Measurements from ENCODE around the gene VWA3B. TPM values are rescaled to one million over a fixed set of nuclear protein-coding genes. Genes with fewer than 3 reads are reported as not detected.

Gene VWA3B
- total and polyA plus RNA-seq, 2 donors (not counting 3 experiments of a cell fraction or from before 2014, with no cell fraction given), result not detected

DNA sequence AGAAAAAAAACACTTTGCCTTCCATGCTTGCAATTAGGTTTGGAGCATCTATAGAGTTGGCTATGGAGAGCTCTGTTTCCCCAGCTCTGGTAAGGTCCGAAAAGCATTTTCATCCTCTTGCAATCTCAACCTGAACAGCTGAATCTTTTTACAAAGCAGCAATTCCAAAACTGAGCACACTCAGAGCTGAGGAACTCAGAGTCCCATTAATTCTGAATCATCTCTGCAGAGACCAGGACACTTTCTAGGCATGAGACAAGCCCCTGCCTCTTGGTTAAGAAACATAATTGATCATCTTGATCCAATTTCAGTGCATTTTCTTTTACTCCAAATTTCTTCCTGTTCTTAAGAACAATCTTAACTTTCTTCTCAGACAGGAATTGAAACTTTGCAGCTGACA is 263.4 kb downstream of the VWA3B start:
- H3K36me3 ChIP-seq (ENCODE audit: control insufficient read depth in 2 of 2, extremely low read depth in 1 of 2, insufficient read depth in 2 of 2, low read length in 2 of 2), result no peaks in the 10 kb centered on the region
- H3K4me3 ChIP-seq (replicated peaks in 1 of 3; ENCODE audit: insufficient read depth in 1 of 3, low read depth in 1 of 3, low read length in 3 of 3), result no peak overlapping the region
- H3K27ac ChIP-seq (ENCODE audit: insufficient read depth, low read depth, low read length), result no peak overlapping the region
- POLR2A ChIA-PET, result no interaction called here
- no peaks in the 10 kb centered on the region for H4K20me1 ChIP-seq (replicated peaks; ENCODE audit: control insufficient read depth, extremely low read depth, insufficient read depth, low read length)
- no peak overlapping the region for H3K4me2 ChIP-seq (ENCODE audit: insufficient read depth, low read length)
- H3K4me1 ChIP-seq (ENCODE audit: control insufficient read depth, extremely low read depth, insufficient read depth, low read length), result no peaks in the 10 kb centered on the region
- FAIRE-seq, result no peak
- BruUV-seq (replicated peaks), result no TSS peak
- H3K9me3 ChIP-seq (replicated peaks; ENCODE audit: control insufficient read depth, insufficient read depth, low read length), result no peaks in the 10 kb centered on the region
- no peak overlapping the region for H2AFZ ChIP-seq (ENCODE audit: low read depth, low read length)
- intact Hi-C loops (cut with micrococcal nuclease) (no loop called here), dilution Hi-C loops (cut with MboI; ENCODE audit: extremely low pct_ligation_motif_present, low sequenced_read_pairs) (no loop called here)
- H3K79me2 ChIP-seq (ENCODE audit: control insufficient read depth, insufficient read depth, low read length), result no peaks in the 10 kb centered on the region
- no peak overlapping the region for H3K9ac ChIP-seq (replicated peaks; ENCODE audit: extremely low read depth, insufficient read depth, low read length)
- CTCF ChIA-PET, result interaction anchor here (1.3 kb wide), 1 partner anchor 609 kb away, joined by 3 read pairs; no protein-coding TSS in a partner anchor
- no peaks in the 10 kb centered on the region for H3K9me1 ChIP-seq (replicated peaks; ENCODE audit: control insufficient read depth, extremely low read depth, insufficient read depth, low read length)
- no peak for DNase-seq (ENCODE audit: low read depth, low spot score)
- peaks cover 34 to 55% of the 10 kb centered on the region in 2 experiments for H3K27me3 ChIP-seq (ENCODE audit: control insufficient read depth in 2 of 2, insufficient read depth in 2 of 2, low read length in 2 of 2)
- TF ChIP-seq, protein P1, sequence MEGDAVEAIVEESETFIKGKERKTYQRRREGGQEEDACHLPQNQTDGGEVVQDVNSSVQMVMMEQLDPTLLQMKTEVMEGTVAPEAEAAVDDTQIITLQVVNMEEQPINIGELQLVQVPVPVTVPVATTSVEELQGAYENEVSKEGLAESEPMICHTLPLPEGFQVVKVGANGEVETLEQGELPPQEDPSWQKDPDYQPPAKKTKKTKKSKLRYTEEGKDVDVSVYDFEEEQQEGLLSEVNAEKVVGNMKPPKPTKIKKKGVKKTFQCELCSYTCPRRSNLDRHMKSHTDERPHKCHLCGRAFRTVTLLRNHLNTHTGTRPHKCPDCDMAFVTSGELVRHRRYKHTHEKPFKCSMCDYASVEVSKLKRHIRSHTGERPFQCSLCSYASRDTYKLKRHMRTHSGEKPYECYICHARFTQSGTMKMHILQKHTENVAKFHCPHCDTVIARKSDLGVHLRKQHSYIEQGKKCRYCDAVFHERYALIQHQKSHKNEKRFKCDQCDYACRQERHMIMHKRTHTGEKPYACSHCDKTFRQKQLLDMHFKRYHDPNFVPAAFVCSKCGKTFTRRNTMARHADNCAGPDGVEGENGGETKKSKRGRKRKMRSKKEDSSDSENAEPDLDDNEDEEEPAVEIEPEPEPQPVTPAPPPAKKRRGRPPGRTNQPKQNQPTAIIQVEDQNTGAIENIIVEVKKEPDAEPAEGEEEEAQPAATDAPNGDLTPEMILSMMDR (IDR thresholded peaks at IDR 0.05; ENCODE audit: extremely low read depth in 1 of 2, insufficient read depth in 1 of 2, low read depth in 1 of 2, low read length in 2 of 2), result no peak
- no peak for TF ChIP-seq POLR2AphosphoS5 (IDR thresholded peaks at IDR 0.05; ENCODE audit: insufficient read depth, low read depth, low read length)

DNA sequence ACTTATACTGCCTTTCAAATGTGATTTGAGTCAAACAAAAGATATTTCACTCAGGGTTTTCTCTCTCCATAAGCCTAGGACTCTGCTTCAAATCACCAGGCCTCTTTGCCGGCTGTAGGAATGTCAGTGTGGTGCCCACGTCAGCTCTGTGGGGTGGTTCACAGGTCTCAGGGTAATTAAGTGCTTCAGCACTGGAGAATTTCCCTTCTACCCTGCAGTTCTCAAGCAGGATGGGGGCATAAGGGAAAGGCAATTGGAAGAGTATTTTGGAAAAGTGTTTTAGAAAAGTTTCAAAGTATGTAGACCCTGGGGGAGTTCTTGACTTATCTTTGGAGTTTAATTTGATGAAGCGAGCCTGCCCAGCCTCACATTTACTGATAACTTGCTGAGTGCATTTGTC is 268.9 kb downstream of the VWA3B start:
- Histone ChIP-seq H3K36me3 (ENCODE audit: control insufficient read depth in 2 of 2, extremely low read depth in 1 of 2, insufficient read depth in 2 of 2, low read length in 2 of 2) (no peaks in the 10 kb centered on the region), H3K4me3 (replicated peaks in 1 of 3; ENCODE audit: insufficient read depth in 1 of 3, low read depth in 1 of 3, low read length in 3 of 3) (no peak overlapping the region), H4K20me1 (replicated peaks; ENCODE audit: control insufficient read depth, extremely low read depth, insufficient read depth, low read length) (no peaks in the 10 kb centered on the region), H3K4me2 (ENCODE audit: insufficient read depth, low read length) (no peak overlapping the region), H3K79me2 (ENCODE audit: control insufficient read depth, insufficient read depth, low read length) (no peaks in the 10 kb centered on the region), H3K27me3 (ENCODE audit: control insufficient read depth in 2 of 2, insufficient read depth in 2 of 2, low read length in 2 of 2) (peaks cover 3 to 22% of the 10 kb centered on the region in 2 experiments), H3K9ac (replicated peaks; ENCODE audit: extremely low read depth, insufficient read depth, low read length) (no peak overlapping the region), H3K27ac (ENCODE audit: insufficient read depth, low read depth, low read length) (no peak overlapping the region), H3K9me3 (replicated peaks; ENCODE audit: control insufficient read depth, insufficient read depth, low read length) (no peaks in the 10 kb centered on the region), H2AFZ (ENCODE audit: low read depth, low read length) (no peak overlapping the region), H3K9me1 (replicated peaks; ENCODE audit: control insufficient read depth, extremely low read depth, insufficient read depth, low read length) (no peaks in the 10 kb centered on the region), H3K4me1 (ENCODE audit: control insufficient read depth, extremely low read depth, insufficient read depth, low read length) (no peaks in the 10 kb centered on the region)
- FAIRE-seq (no peak), DNase-seq (ENCODE audit: low read depth, low spot score) (no peak)
- dilution Hi-C loops (cut with MboI; ENCODE audit: extremely low pct_ligation_motif_present, low sequenced_read_pairs) (no loop called here), intact Hi-C loops (cut with micrococcal nuclease) (no loop called here)
- ChIA-PET POLR2A (no interaction called here), CTCF (no interaction called here)
- TF ChIP-seq FOS (IDR thresholded peaks at IDR 0.05; ENCODE audit: borderline replicate concordance, insufficient read depth, low read length) (no peak), EZH2 (IDR thresholded peaks at IDR 0.05; ENCODE audit: borderline replicate concordance, low read depth, low read length, severe bottlenecking) (no peak), POLR2A (IDR thresholded peaks at IDR 0.05; ENCODE audit: low read depth, low read length) (no peak), GATA2 (IDR thresholded peaks at IDR 0.05; ENCODE audit: insufficient read depth, insufficient read length, low read depth, low read length) (no peak), POLR2AphosphoS5 (IDR thresholded peaks at IDR 0.05; ENCODE audit: insufficient read depth, low read depth, low read length) (no peak), JUN (IDR thresholded peaks at IDR 0.05; ENCODE audit: borderline replicate concordance, insufficient read depth, insufficient read length, low read depth) (no peak), MYC (IDR thresholded peaks at IDR 0.05; ENCODE audit: low read depth, low read length) (no peak)
- TF ChIP-seq, protein P2, sequence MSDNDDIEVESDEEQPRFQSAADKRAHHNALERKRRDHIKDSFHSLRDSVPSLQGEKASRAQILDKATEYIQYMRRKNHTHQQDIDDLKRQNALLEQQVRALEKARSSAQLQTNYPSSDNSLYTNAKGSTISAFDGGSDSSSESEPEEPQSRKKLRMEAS (IDR thresholded peaks at IDR 0.05; ENCODE audit: insufficient read depth, insufficient read length), result no peak
- TF ChIP-seq, protein P1 (IDR thresholded peaks at IDR 0.05; ENCODE audit: extremely low read depth in 1 of 2, insufficient read depth in 1 of 2, low read depth in 1 of 2, low read length in 2 of 2), result no peak
- no TSS peak for BruUV-seq (replicated peaks)

Measured in endothelial cell of umbilical vein (primary cell).